ENCODE data around the gene ESPNL.

DNA sequence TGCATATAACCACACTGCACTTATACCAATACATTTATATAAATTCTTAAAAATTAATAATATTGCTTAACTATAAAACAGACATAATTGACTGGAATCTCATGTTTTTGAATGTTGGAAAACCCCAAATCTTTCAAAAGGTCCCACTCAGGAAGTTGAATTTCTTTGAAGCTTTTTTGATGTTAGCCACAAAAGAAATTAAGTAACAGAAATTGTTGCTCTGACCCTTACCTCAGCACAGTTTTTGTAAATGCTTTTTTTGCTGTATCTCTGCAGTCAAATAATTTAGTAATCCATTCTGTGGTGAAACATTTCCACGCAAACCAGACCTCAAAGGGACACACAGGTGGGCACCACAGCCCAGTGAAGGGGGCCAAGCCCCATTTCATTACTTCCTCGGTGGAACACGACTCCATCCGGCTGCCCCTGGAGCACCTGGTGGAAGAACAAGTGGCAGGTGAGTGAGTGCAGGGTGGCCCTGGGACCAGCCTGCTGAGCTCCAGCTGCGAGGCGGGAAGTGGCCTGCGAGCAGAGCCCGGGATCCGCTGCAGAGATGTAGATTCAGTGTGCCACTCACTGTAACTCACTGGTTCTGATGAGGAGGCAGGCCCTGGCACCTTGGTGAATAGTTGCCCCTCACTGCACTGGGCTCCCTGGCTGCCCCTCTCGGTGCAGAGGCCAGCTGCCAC is 31.0 kb upstream of the ESPNL start:
- TF ChIP-seq, protein P1, sequence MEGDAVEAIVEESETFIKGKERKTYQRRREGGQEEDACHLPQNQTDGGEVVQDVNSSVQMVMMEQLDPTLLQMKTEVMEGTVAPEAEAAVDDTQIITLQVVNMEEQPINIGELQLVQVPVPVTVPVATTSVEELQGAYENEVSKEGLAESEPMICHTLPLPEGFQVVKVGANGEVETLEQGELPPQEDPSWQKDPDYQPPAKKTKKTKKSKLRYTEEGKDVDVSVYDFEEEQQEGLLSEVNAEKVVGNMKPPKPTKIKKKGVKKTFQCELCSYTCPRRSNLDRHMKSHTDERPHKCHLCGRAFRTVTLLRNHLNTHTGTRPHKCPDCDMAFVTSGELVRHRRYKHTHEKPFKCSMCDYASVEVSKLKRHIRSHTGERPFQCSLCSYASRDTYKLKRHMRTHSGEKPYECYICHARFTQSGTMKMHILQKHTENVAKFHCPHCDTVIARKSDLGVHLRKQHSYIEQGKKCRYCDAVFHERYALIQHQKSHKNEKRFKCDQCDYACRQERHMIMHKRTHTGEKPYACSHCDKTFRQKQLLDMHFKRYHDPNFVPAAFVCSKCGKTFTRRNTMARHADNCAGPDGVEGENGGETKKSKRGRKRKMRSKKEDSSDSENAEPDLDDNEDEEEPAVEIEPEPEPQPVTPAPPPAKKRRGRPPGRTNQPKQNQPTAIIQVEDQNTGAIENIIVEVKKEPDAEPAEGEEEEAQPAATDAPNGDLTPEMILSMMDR (optimal IDR thresholded peaks at IDR 0.05 in 1 of 3, IDR thresholded peaks at IDR 0.05 in 1 of 3, conservative IDR thresholded peaks at IDR 0.05 in 1 of 3; ENCODE audit: extremely low read depth in 1 of 3, insufficient read depth in 2 of 3, low read length in 3 of 3) = no peak
- no peak for TF ChIP-seq EZH2 (IDR thresholded peaks at IDR 0.05; ENCODE audit: low read length)
